Cardiac fibroblast (primary cell): ENCODE results near the gene SPEM2.

Experiments used
- DNase-seq, 2 donors: peaks; one replicate each; pipeline versions ENCODE4 v3.0.0 to v3.0.0-alpha.2; 2010; ENCODE audit warnings: low read depth in 2 of 2
- H3K4me3 ChIP-seq, 2 donors: replicated peaks in 1 of 2; 1 replicate in 1 of 2; 2 replicates in 1 of 2; pipeline ENCODE4 v1.5.1; 2011; ENCODE audit warnings: low read depth in 2 of 2, low read length in 2 of 2, mild to moderate bottlenecking in 2 of 2, moderate library complexity in 1 of 2
- TF ChIP-seq, protein P1 (sequence below): IDR thresholded peaks from one replicate; pipeline ENCODE4 v1.5.1; 2011; ENCODE audit warnings: low read depth, mild to moderate bottlenecking, low read length, inconsistent platforms

SPEM2 gene

DNA sequence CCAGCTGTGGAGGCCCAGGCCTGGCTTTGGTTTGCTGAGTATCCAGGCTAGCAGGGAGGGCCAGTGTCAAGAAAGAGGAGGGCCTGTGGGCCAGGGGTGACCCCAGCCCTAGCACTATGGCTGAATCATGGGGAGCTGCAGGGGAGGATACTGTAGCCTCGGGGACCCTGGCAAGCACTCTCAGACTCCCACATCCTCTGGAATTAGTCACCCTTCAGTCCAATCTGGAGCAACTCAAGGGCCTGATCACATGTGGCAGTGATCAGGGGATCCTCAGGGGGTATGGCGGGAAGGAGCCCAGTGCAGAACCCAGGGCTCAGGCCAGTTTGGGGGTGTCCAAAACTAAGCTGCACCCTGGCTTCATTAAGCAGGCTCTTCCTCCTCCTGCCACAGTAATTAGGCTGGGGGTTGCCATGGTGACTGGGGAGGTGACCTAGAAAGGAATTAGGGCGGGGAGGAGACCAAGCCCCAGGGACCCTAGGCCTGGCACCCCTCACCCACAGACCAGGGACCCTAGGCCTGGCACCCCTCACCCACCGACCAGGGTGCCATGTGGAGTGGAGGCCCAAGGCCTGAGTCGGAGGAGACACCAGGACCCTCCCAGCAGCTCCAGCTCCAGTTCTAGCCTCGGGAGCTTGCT lies 11.9 kb upstream of the SPEM2 start:
- no peak overlapping the region for H3K4me3 ChIP-seq
- TF ChIP-seq, protein P1, sequence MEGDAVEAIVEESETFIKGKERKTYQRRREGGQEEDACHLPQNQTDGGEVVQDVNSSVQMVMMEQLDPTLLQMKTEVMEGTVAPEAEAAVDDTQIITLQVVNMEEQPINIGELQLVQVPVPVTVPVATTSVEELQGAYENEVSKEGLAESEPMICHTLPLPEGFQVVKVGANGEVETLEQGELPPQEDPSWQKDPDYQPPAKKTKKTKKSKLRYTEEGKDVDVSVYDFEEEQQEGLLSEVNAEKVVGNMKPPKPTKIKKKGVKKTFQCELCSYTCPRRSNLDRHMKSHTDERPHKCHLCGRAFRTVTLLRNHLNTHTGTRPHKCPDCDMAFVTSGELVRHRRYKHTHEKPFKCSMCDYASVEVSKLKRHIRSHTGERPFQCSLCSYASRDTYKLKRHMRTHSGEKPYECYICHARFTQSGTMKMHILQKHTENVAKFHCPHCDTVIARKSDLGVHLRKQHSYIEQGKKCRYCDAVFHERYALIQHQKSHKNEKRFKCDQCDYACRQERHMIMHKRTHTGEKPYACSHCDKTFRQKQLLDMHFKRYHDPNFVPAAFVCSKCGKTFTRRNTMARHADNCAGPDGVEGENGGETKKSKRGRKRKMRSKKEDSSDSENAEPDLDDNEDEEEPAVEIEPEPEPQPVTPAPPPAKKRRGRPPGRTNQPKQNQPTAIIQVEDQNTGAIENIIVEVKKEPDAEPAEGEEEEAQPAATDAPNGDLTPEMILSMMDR = no peak
- peak; percentile 33 to 41 for DNase-seq

DNA sequence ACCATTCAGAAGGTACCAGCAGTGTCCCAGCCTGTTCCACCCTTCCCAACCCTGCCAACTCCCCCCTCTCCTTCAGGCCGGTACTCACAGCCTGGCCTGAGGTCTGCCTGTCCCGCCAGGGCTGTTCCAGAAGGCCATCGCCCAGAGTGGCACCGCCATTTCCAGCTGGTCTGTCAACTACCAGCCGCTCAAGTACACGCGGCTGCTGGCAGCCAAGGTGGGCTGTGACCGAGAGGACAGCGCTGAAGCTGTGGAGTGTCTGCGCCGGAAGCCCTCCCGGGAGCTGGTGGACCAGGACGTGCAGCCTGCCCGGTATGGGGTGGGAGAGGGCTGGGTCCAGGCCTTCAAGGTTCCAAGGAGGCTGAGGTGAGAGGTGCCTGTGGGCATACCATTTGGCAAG lies 10.6 kb upstream of the SPEM2 start:
- DNase-seq = no peak
- TF ChIP-seq, protein P1 = no peak
- H3K4me3 ChIP-seq = no peak overlapping the region

- H3K4me3 ChIP-seq = no peak overlapping the region
- TF ChIP-seq, protein P1 = no peak
- no peak for DNase-seq
Measured at GRCh38 chr17:7415784-7416183, 9.6 kb upstream of the SPEM2 start.

GRCh38 chr17:7416323-7416722 lies 9.1 kb upstream of the SPEM2 start:
- TF ChIP-seq, protein P1 = no peak
- no peak for DNase-seq
- no peak overlapping the region for H3K4me3 ChIP-seq

DNA sequence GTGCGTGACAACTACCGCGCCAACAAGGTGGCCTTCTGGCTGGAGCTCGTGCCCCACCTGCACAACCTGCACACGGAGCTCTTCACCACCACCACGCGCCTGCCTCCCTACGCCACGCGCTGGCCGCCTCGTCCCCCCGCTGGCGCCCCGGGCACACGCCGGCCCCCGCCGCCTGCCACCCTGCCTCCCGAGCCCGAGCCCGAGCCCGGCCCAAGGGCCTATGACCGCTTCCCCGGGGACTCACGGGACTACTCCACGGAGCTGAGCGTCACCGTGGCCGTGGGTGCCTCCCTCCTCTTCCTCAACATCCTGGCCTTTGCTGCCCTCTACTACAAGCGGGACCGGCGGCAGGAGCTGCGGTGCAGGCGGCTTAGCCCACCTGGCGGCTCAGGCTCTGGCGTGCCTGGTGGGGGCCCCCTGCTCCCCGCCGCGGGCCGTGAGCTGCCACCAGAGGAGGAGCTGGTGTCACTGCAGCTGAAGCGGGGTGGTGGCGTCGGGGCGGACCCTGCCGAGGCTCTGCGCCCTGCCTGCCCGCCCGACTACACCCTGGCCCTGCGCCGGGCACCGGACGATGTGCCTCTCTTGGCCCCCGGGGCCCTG lies 8.3 kb upstream of the SPEM2 start:
- H3K4me3 ChIP-seq = no peak overlapping the region
- TF ChIP-seq, protein P1 = no peak
- no peak for DNase-seq

- no peak overlapping the region for H3K4me3 ChIP-seq
- TF ChIP-seq, protein P1 = no peak
- no peak for DNase-seq
Measured at GRCh38 chr17:7418472-7419152, 6.8 kb upstream of the SPEM2 start.
